Hypothalamus (tissue), 51 donors: ENCODE results near the gene PMPCB.

Experiments
- DNase-seq, 51 donors: peaks; one replicate each; lab custom pipeline; 2025; lab: John Stamatoyannopoulos, UW

The PMPCB gene

GRCh38 chr7:103316380-103316941, 19.2 kb downstream of the PMPCB start:
- DNase-seq = no peak

GRCh38 chr7:103317009-103317408, 19.8 kb downstream of the PMPCB start:
- DNase-seq = no peak

- no peak for DNase-seq
These were observed 28.5 kb downstream of the PMPCB start for GRCh38 chr7:103325744-103326143.

GRCh38 chr7:103336761-103337160, 39.5 kb downstream of the PMPCB start:
- DNase-seq = no peak

DNA sequence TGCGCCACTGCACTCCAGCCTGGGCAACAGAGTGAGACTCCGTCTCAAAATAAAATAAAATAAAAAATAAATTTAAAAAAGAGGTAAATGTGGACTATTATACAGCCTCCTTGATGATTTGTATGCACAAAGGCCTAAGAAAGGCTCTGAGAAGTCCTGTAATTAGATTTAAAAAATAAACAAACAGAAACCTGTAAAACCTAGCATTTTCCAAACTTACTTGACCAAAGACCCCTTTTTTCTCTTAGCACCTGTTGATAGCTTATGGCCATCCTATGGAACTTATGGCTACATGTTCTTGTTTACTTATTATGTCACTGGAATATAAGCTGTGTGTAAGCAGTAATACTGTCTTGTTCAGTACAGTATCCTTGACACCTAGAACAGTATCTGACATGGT, 41.6 kb downstream of the PMPCB start:
- no peak for DNase-seq

DNA sequence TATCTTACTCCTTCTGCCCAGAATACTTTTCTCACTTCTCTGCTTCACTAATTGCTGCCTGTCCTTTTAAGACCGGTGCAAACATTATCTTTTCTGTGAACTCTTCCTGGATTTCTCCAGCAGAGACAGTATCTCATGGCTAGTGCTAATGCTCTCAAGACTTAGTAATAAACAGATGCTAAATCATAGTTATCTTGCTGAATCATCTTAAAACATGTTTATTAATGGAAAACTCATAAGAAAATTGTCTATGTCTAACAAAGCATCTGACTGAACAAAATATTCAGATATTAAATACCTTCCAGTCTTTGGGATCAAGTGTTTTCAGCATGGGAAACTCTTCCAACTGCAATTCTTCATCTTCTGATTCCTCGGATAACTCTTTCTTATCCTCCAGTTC, 44.2 kb downstream of the PMPCB start:
- no peak for DNase-seq

DNA sequence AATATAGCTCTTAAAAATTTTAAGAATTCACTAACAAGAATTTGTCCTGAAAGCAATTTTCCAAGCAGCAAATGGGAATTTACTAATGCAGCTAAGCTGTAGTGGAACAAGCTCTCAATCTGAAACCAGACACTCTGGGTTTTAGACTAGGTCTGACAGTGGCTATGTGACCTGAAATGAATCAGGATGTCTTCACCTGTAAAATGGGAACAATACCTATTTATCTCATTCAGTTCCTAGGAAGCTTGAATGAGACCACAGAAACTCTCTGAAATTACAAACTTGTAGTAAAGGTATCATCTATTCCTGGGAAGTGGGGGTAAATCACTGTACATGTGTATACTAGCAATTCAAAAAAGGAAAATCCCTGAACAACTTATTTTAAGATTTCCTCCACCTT, 46.1 kb downstream of the PMPCB start:
- no peak for DNase-seq

GRCh38 chr7:103343758-103344452, 46.7 kb downstream of the PMPCB start:
- DNase-seq = peak in 13 of 51 donors; percentile 16 to 72 (median 39)

DNA sequence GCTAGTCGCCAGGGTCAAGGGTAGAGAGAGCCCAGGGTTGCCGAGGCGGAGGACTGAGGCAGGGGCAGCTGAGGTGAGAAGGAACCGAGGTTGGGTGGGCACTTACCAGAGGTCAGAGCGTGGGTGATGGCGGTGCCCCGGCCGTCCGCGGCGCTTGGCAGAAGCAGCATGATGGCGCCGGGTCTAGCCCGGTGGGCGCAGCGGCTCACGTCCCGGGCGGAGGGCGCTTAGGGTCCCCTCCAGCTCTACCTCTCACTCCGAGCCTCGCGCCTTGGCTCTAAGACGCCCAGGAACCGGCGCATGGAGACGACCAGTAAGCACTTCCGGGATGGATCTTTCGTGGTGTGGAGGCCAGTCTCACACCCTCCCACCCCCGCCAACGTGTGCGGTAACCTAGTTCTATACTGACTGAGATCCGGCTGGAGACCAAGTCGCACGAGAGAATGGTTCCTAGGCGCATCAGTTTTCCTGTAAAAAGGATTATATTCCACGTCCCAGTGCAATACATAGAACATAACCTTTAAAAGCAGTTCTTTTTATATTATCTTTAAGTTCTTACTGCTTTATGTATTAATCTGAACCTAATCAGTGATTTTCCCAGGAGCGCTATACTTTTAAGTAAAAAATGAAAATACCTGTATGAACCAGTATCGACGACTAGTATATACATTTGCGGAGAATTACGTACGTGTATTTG, 47.4 kb downstream of the PMPCB start, which contains the start of gene DNAJC2:
Gene DNAJC2, minus strand, starts transcription at position 315 of the 697 bp plus-strand sequence. Its CDS starts 145 bp downstream, at position 170.
- peak; percentile 16 to 91 (median 72) for DNase-seq

- no peak for DNase-seq
These were observed 49.2 kb downstream of the PMPCB start for GRCh38 chr7:103346396-103346795.

- DNase-seq = peak in 49 of 51 donors; percentile 14 to 91 (median 67)
These were observed 50.5 kb downstream of the PMPCB start, which contains the start of gene PSMC2 for GRCh38 chr7:103347507-103348267. Gene PSMC2, plus strand, starts transcription at chr7:103347643. Its CDS starts 69 bp downstream, at chr7:103347712.

DNA sequence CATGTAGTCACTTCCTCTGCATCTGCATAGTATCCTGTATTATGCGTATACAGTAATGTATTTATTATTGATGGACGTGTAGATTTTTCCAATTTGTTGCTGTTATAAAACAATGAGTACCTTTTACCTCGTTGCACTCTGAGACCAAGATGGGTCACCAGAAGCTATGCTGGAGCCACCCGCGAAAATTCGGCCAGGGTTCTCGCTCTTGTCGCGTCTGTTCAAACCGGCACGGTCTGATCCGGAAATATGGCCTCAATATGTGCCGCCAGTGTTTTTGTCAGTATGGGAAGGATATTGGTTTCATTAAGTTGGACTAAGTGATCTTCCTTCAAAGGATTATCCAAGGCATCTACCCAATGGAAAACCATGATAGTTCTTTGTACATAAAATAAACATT, 51.2 kb downstream of the PMPCB start:
- no peak for DNase-seq

DNA sequence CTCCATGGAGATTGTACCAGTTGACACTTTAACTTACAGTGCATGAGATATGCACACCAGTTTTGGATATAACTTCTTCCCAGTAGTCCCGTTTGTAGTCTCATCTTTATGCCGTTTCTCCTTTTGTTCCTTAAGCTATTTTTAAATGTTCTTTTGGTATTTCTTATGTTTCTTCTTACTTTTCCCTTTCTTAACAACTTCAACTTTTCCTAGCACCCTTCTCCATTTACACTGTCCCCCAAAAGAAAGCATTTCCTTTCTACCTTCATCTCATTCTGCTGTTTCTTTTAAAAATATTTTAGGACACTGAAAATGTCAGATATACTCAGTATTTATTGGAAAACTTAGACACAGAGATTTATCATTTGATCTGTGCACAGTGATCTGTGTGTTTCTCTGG, 51.7 kb downstream of the PMPCB start:
- DNase-seq = no peak

- DNase-seq = no peak
These were observed 52.6 kb downstream of the PMPCB start for GRCh38 chr7:103349805-103350204.
